Neural crest cell (in vitro differentiated cells): Measurements from ENCODE around the gene BABAM2. TPM values are rescaled to one million over a fixed set of nuclear protein-coding genes. Genes with fewer than 3 reads are reported as not detected.

Experiments
- DNase-seq: peaks from one replicate; pipeline ENCODE4 v3.0.0; 2021; ENCODE audit warnings: low read depth, mixed read lengths, low spot score
- H3K27ac Mint-ChIP-seq: one replicate; pipeline ENCODE4 v1.8.0; 2021; ENCODE audit warnings: mild to moderate bottlenecking, mixed read lengths; ENCODE audit not compliant: unreplicated experiment
- H3K27me3 Mint-ChIP-seq: 2 replicates; pipeline ENCODE4 v1.8.0; 2021; ENCODE audit warnings: low read depth, mild to moderate bottlenecking, mixed read lengths
- H3K36me3 Mint-ChIP-seq: 2 replicates; pipeline ENCODE4 v1.8.0; 2021; ENCODE audit warnings: low read depth, mild to moderate bottlenecking, mixed read lengths
- H3K4me1 Mint-ChIP-seq: 2 replicates; pipeline ENCODE4 v1.8.0; 2021; ENCODE audit warnings: mixed read lengths
- H3K4me3 Mint-ChIP-seq: one replicate; pipeline ENCODE4 v1.8.0; 2021; ENCODE audit warnings: mild to moderate bottlenecking, mixed read lengths
- H3K9me3 Mint-ChIP-seq: 2 replicates; pipeline ENCODE4 v1.8.0; 2021; ENCODE audit warnings: mixed read lengths
- total RNA-seq: library from RNA; stranded (reverse); gene quantifications from 2 replicates; pipeline ENCODE4 v1.2.1, GENCODE V29; 2021
- TF ChIP-seq, protein P1 (sequence below): fragments of 200-600 bp; sonication (generic); conservative IDR thresholded peaks from 2 replicates; pipeline ENCODE4 v1.5.0; 2021; ENCODE audit warnings: antibody characterized with exemption, mild to moderate bottlenecking

The BABAM2 gene
- total RNA-seq, 1 donor from 2014 or later = 28.6 TPM

DNA sequence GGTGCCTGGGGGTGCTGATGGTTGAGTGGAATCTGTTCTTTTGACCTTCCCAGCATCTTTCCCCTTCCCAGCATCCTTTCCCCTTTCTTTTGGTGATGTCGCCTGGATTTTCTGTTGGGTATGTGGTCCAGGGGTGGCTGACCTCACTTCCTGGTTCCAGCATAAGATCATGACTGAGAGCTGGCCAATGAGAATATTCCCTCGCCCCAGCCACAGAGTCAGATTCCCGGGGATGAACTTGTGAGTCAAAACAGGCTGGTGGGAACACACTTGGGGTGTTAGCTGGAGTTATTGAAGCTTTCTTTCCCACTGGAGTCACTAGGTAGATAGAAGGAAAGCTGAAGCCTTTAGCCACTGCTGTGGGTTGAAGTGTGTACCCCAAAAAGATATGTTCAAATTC, 474.1 kb downstream of the BABAM2 start:
- no peak overlapping the region for H3K4me3 Mint-ChIP-seq
- peaks cover 17% of the 10 kb centered on the region for H3K4me1 Mint-ChIP-seq
- no peak for DNase-seq
- H3K9me3 Mint-ChIP-seq = no peaks in the 10 kb centered on the region
- no peak overlapping the region for H3K27ac Mint-ChIP-seq
- TF ChIP-seq, protein P1, sequence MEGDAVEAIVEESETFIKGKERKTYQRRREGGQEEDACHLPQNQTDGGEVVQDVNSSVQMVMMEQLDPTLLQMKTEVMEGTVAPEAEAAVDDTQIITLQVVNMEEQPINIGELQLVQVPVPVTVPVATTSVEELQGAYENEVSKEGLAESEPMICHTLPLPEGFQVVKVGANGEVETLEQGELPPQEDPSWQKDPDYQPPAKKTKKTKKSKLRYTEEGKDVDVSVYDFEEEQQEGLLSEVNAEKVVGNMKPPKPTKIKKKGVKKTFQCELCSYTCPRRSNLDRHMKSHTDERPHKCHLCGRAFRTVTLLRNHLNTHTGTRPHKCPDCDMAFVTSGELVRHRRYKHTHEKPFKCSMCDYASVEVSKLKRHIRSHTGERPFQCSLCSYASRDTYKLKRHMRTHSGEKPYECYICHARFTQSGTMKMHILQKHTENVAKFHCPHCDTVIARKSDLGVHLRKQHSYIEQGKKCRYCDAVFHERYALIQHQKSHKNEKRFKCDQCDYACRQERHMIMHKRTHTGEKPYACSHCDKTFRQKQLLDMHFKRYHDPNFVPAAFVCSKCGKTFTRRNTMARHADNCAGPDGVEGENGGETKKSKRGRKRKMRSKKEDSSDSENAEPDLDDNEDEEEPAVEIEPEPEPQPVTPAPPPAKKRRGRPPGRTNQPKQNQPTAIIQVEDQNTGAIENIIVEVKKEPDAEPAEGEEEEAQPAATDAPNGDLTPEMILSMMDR = no peak
- H3K36me3 Mint-ChIP-seq = no peaks in the 10 kb centered on the region
- no peaks in the 10 kb centered on the region for H3K27me3 Mint-ChIP-seq

DNA sequence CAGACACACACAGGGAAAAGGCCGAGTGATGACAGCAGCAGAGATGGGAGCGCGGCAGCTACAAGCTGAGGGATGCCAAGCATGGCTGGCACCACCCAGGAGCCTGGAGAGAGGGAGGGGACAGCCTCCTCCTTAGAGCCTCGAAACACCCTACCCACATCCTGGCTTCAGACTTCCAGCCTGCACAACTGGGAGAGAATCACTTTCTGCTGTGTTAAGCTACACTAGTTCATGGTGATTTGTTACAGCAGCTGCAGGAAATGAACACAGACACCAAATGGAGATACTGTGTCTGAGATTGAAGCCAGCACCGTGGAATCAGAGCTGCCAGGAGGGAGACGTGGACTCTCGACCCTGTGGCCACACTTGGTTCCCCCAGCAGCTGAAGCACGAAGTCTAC, 474.6 kb downstream of the BABAM2 start:
- Mint-ChIP-seq H3K36me3 (no peaks in the 10 kb centered on the region), H3K9me3 (no peaks in the 10 kb centered on the region), H3K27ac (no peak overlapping the region), H3K4me3 (no peak overlapping the region), H3K27me3 (no peaks in the 10 kb centered on the region), H3K4me1 (peaks cover 17% of the 10 kb centered on the region)
- TF ChIP-seq, protein P1 = no peak
- DNase-seq = no peak

DNA sequence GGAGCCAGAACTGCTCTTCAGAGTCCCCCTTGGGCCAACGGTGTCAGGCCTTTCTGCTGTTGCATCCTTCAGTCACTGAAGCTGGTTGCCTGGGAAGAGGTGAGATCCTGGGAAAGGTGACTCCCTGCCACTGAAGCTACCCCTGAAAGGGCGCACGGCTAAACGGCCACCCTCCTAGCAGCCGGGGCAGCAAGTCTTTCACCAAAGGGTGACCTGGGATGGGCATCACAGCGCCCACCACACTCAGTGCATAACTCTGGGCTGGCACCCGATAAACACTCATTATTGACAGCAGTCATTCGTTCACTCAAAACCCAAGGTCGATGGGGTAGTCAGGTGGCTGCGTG, 475.6 kb downstream of the BABAM2 start:
- Mint-ChIP-seq H3K4me3 (no peak overlapping the region), H3K27me3 (no peaks in the 10 kb centered on the region), H3K27ac (no peak overlapping the region), H3K9me3 (no peaks in the 10 kb centered on the region), H3K36me3 (no peaks in the 10 kb centered on the region), H3K4me1 (peaks cover 10% of the 10 kb centered on the region)
- TF ChIP-seq, protein P1 = no peak
- DNase-seq = no peak

DNA sequence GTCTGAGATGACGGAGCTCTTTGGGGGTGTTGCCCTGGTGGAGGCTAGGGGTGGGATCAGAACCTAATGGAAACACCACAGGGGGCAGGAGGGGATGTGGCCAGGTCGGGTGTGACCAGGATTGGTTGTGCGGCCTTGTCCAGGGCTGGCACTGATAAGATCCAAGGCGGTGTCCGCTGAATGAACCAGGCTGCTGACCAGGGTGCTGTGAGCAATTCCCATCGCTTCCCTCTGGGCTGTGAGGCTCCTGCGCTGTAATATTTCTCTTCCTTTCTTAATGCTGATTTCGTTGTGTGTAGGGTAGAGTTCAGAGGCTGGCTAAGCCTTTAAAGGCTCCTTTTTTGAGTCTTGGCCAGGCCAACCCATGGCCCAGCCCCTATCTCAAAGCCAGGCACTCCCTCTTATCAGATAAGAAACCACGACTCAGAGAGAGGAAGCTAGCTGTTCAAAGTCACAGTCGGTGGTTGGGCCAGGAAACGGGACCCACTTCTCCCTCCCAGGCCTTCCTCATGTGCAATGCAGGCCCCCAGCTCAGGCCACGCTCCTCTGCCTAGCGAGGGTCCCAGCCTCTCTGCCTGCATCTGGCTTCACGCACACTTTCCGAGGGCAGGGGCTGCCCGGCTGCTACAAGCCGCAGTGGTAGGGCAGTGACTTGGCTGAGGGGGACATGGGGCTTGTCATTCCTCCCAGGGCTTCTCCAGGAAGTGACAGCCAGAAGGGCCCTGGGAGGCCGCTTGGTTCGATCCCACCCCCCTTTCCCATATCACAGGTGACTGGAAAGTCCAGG, 476.2 kb downstream of the BABAM2 start:
- Mint-ChIP-seq H3K4me3 (no peak overlapping the region), H3K27ac (no peak overlapping the region), H3K27me3 (no peaks in the 10 kb centered on the region), H3K4me1 (peaks cover 7% of the 10 kb centered on the region), H3K9me3 (no peaks in the 10 kb centered on the region), H3K36me3 (no peaks in the 10 kb centered on the region)
- no peak for DNase-seq
- TF ChIP-seq, protein P1 = no peak

DNA sequence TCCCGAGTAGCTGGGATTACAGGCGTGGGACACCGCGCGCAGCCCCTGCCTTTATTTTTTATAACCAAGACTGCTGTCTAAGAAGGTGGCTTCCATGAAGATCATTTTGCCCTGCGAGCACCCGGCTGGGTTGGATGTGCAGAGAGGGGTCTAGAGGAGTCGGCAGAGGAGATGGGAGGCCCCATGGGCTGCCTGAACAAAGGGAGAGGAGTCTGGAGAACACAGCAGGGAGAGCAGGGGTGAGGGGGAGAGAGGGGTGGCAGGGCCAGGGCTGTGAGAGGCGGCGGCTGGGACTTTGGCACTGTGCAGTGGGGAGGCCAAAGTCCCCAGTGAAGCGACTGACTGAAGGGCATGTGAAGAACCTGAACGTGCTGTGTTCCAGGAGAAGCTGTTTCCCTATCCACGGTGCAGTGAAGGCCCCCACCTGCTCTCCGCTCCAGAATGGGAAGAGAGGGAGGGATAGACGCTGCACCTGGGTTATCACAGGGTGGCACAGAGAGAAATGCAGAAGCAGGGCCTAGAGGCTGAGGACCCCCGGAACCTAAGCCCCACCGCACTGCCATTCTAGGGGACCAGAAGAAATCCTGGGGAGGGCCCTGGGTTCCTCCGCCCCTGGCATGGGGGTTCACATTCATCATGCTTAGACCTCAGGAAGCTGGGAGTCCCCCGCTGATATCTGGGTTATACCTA, 477.3 kb downstream of the BABAM2 start:
- TF ChIP-seq, protein P1 = no peak
- Mint-ChIP-seq H3K36me3 (no peaks in the 10 kb centered on the region), H3K27ac (no peak overlapping the region), H3K4me3 (no peak overlapping the region), H3K9me3 (no peaks in the 10 kb centered on the region), H3K4me1 (no peaks in the 10 kb centered on the region), H3K27me3 (no peaks in the 10 kb centered on the region)
- DNase-seq = no peak
